ENCODE data around the gene SCML1.

Gene SCML1

DNA sequence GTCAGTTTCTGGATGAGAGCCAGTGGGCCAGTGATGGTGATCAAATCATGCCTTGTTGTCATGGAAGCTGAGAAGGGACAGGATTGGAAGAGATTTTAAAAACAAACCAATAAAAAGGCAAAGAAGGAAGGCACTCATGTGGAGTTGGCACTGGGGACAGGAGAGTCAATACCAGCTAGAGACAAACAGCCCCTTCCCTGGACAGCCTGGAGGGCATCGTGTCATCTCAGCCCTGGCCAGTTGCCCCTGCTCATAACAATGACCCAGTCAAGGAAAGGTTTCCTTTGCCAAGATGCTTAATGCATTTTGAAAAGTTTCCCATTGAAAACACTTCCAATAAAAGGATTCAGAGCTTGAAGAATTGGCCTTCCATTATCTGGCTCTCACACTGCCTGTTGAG, 55.5 kb downstream of the SCML1 start:
- no peak for DNase-seq (ENCODE audit: low spot score)

DNA sequence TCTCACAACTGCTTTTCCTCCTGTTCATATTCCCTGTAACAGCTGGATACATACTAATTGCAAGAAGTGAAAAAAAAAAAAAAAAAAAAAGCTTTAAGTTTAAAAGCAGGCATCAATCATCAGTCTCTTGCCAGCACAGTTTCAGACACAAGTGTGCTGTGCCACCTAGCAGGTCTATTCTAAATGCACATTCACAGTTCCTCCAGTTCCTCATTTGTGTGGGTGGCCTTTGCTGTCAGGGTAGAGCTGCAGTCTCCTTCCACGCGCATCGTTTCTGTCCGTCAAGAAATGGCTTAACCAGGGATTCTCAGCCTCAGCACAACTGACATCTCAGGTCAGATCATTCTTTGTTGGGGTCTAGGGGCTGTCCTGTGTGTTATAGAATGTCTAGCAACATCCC, 61.6 kb downstream of the SCML1 start:
- DNase-seq (ENCODE audit: low spot score): no peak

DNA sequence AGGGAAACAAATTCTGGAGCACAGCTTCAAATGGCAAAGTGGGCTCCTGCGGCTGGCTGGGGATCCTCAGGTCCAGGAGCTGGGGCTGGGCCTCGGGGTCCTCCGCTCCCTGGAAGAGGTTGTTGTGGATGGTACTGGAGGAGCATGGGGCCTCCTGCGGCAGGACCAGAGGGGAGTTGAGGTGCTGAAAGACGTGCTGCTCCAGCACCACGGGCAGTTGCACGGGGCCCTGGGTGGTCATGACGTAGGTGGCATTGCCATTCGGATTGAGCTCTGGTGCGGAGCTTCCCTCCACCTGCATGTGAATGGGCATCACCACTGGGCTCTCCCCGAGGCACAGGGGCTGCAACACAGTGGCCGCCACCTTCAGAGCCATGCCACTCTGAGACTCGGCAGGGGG, 64.1 kb downstream of the SCML1 start:
- no peak for DNase-seq (ENCODE audit: low spot score)

DNA sequence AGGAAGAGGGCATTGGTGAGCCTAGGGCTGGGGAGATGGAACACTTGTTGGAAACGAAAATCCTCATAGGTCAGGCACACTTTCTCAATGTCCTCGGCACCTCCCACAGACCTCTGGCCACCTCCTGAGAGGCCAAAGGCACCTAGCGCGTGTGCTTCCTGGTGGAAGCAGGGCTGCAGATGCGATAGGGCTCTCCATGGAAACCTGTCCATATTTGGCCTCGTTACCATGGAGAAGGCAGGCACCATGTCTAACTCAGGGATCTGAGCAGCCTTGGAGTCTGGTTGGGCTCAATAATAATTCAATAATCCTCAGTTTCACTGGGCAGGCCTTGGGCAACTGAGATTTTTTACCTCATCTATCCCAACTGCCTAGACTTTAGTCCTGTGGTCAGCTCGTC, 65.5 kb downstream of the SCML1 start:
- no peak for DNase-seq (ENCODE audit: low spot score)

DNA sequence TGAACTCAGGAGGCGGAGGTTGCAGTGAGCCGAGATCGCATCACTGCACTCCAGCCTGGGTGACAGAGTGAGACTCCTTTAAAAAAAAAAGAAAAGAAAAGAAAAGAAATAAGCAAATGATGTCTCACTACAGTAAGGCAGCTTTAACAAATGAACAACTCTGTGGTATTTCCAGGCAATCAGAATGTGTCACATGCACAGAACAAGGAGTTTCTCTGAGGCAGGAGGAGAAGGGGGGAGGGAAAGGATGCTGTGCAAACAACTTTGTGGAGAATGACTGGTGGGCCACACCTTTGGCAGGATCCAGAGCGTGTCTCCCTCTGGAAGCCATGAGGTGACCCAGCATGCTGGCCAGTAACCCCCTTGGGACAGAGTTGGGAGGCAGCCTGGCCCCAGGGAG, 66.2 kb downstream of the SCML1 start:
- no peak for DNase-seq (ENCODE audit: low spot score)

Data from GM03348 (cell line).